T-cell (primary cell): ENCODE data around the gene DNASE2. TPM values are rescaled to one million over a fixed set of nuclear protein-coding genes. Genes with fewer than 3 reads are reported as not detected.

ENCODE experiments used
- ATAC-seq, 4 experiments: fragments of 200-7000 bp in 3 of 4; fragments of 150-1000 bp in 1 of 4; cut with Tn5 transposase; replicated peaks in 1 of 4; 1 replicate in 3 of 4; 2 replicates in 1 of 4; pipeline ENCODE4 v1.10.0; 2021; ENCODE audit warnings: moderate library complexity in 3 of 4, mild to moderate bottlenecking in 2 of 4, moderate number of reproducible peaks in 1 of 4
- CTCF ChIA-PET, 2 donors: fragments of 300-600 bp; sonication (Branson Sonifier 250); formaldehyde crosslinking; loops; one replicate each; lab custom pipeline; 2022; ENCODE audit warnings: antibody characterized with exemption in 2 of 2; lab: Charles Lee
- POLR2A ChIA-PET, 2 donors: fragments of 300-600 bp; sonication (Branson Sonifier 250); formaldehyde crosslinking; loops; one replicate each; lab custom pipeline; 2022; ENCODE audit warnings: antibody characterized with exemption in 2 of 2; lab: Charles Lee
- DNase-seq, 35 experiments: peaks; one replicate each; pipeline versions ENCODE4 v3.0.0 to v3.0.0-alpha.2; 2013 to 2023
- H3K27ac ChIP-seq: one replicate; pipeline ENCODE4 v1.5.1; 2013; ENCODE audit warnings: low read length
- H3K27me3 ChIP-seq, 2 experiments: replicated peaks in 1 of 2; 1 replicate in 1 of 2; 2 replicates in 1 of 2; pipeline versions ENCODE4 v1.6.1 to v1.7.0; 2013; ENCODE audit warnings: low read length in 1 of 2, mixed read lengths in 1 of 2; ENCODE audit not compliant: control insufficient read depth in 2 of 2, insufficient read depth in 2 of 2; ENCODE audit errors: extremely low read depth in 1 of 2
- H3K36me3 ChIP-seq, 2 donors: 1 replicate in 1 of 2; 2 replicates in 1 of 2; pipeline versions ENCODE4 v1.6.1 to v1.7.0; 2013; ENCODE audit warnings: low read length in 1 of 2; ENCODE audit not compliant: control insufficient read depth in 2 of 2, insufficient read depth in 1 of 2; ENCODE audit errors: extremely low read depth in 1 of 2
- H3K4me1 ChIP-seq, 2 experiments: 1 replicate in 1 of 2; 2 replicates in 1 of 2; pipeline versions ENCODE4 v1.6.1 to v1.7.0; 2013; ENCODE audit warnings: low read length in 2 of 2, mixed read lengths in 1 of 2; ENCODE audit not compliant: insufficient read depth in 2 of 2, control insufficient read depth in 1 of 2; ENCODE audit errors: extremely low read depth in 1 of 2
- H3K4me3 ChIP-seq, 2 donors: 1 replicate in 1 of 2; 2 replicates in 1 of 2; pipeline versions ENCODE4 v1.5.1 to v1.7.0; 2013; ENCODE audit warnings: mild to moderate bottlenecking in 2 of 2, low read length in 1 of 2, moderate library complexity in 1 of 2; ENCODE audit not compliant: control insufficient read depth in 1 of 2; ENCODE audit errors: extremely low read depth in 1 of 2
- H3K9me3 ChIP-seq: 2 replicates; pipeline ENCODE4 v1.7.0; 2013
- H3K27ac Mint-ChIP-seq, 2 donors: one replicate each; pipeline ENCODE4 v1.8.0; 2020 to 2021; ENCODE audit warnings: mild to moderate bottlenecking in 2 of 2, mixed read lengths in 2 of 2
- H3K27me3 Mint-ChIP-seq, 2 donors: one replicate each; pipeline ENCODE4 v1.8.0; 2021 to 2022; ENCODE audit warnings: mixed read lengths in 2 of 2
- H3K36me3 Mint-ChIP-seq: one replicate; pipeline ENCODE4 v1.8.0; 2021; ENCODE audit warnings: mixed read lengths
- H3K4me1 Mint-ChIP-seq, 3 donors: one replicate each; pipeline ENCODE4 v1.8.0; 2020 to 2022; ENCODE audit warnings: mixed read lengths in 3 of 3, mild to moderate bottlenecking in 1 of 3
- H3K4me3 Mint-ChIP-seq, 3 donors: one replicate each; pipeline ENCODE4 v1.8.0; 2020 to 2022; ENCODE audit warnings: mild to moderate bottlenecking in 3 of 3, mixed read lengths in 3 of 3, moderate library complexity in 3 of 3
- H3K9me3 Mint-ChIP-seq, 3 donors: one replicate each; pipeline ENCODE4 v1.8.0; 2020 to 2022; ENCODE audit warnings: mixed read lengths in 3 of 3
- WGBS: methylation state at CpG from one replicate; pipeline ENCODE4 v1.1.5; 2013; ENCODE audit warnings: missing lambda C conversion rate; ENCODE audit not compliant: insufficient coverage; 5-methylcytosine and 5-hydroxymethylcytosine counted together
- total RNA-seq, 35 experiments: library from RNA in 6 of 35; stranded (reverse) in 6 of 35; fragments of 120-200 nt in 1 of 35; gene quantifications; one replicate each; pipeline versions ENCODE4 v1.2.1 to v1.2.4 and lab custom pipeline; 2013 to 2026

DNASE2 gene
- total RNA-seq, 5 donors from 2014 or later (not counting 1 experiment from before 2014, with no cell fraction given): 13.4 to 32.1 (median 26.5) TPM

DNA sequence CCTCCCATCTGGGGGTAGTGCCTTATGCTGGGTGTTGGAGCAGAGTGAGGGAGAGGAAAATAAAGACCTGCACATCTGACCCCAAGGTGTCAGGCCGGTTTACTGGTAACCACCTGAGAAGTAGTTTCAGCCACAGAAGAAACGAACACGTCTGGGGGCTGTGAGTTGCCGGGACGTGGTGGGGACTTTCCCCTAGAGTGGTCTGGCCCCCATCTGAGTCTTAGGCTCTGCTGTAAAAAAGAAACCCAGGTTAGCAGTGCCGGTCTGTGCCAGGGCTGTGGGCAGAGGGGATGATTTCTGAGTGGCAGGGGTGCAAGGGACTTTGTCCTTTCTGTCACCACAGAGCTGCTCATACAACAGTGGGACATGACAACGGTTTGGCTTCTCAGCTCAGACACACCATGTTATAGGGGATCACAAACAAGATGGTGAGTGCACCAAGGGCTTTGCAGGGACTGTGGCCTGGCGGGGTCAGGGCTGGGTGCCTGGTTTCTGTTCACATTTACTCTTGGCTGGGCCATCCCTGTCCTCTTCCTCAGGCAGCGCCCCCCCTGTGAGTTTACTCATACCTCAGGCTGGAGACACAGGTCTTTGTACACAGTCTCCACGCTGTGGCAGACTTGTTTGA, 18.8 kb upstream of the DNASE2 start:
- no peaks in the 10 kb centered on the region for H3K4me1 ChIP-seq
- H3K36me3 ChIP-seq: peaks cover 16 to 42% of the 10 kb centered on the region in 2 donors
- Mint-ChIP-seq H3K36me3 (peaks cover 16% of the 10 kb centered on the region), H3K27ac (no peak overlapping the region), H3K4me3 (no peak overlapping the region), H3K4me1 (no peaks in the 10 kb centered on the region), H3K27me3 (no peaks in the 10 kb centered on the region), H3K9me3 (no peaks in the 10 kb centered on the region)
- no peak overlapping the region for H3K27ac ChIP-seq
- ATAC-seq (no peak), DNase-seq (no peak)
- ChIA-PET POLR2A (interaction anchor here (0.5 to 0.6 kb wide), 2 partner anchors 28 to 53 kb away, joined by 5 read pairs; no protein-coding TSS in a partner anchor), CTCF (no interaction called here)
- 29% methylated on average over 7 of the region's 10 CpGs for WGBS
- no peaks in the 10 kb centered on the region for H3K27me3 ChIP-seq
- no peak overlapping the region for H3K4me3 ChIP-seq
- H3K9me3 ChIP-seq: no peaks in the 10 kb centered on the region

GRCh38 chr19:12896460-12896859, 15.2 kb upstream of the DNASE2 start:
- Mint-ChIP-seq H3K36me3 (peaks cover 34% of the 10 kb centered on the region), H3K4me3 (no peak overlapping the region), H3K4me1 (peaks cover 9 to 12% (median 10%) of the 10 kb centered on the region in 3 donors), H3K27ac (no peak overlapping the region), H3K9me3 (no peaks in the 10 kb centered on the region), H3K27me3 (no peaks in the 10 kb centered on the region)
- Histone ChIP-seq H3K27me3 (no peaks in the 10 kb centered on the region), H3K9me3 (no peaks in the 10 kb centered on the region), H3K36me3 (peaks cover 19 to 56% of the 10 kb centered on the region in 2 donors), H3K27ac (no peak overlapping the region), H3K4me1 (peaks cover 6 to 9% of the 10 kb centered on the region in 2 experiments), H3K4me3 (no peak overlapping the region)
- CTCF ChIA-PET: no interaction called here
- ATAC-seq (no peak), DNase-seq (no peak)
- POLR2A ChIA-PET: no interaction called here
- WGBS: 95% methylated on average over 16 of the region's 17 CpGs

DNA sequence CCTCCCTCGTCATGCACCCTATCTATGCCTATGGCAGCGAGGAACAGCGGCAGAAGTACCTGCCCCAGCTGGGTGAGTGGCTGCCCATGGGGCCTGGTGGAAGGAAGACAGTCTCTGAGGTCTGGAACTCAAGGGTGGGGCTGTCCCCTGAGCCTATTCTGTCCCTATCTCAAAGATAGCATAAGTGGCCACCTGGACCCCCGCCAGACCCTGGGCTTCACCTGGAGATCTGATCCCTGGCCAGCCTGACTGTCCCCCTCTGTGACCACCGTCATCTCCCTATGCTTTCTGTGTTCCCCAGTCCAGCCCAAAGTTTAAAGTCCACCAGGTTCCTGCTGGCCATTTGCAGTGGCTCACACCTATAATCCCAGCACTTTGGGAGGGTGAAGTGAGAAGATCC, 12.3 kb upstream of the DNASE2 start:
- Mint-ChIP-seq H3K27me3 (no peaks in the 10 kb centered on the region), H3K4me3 (peak overlapping the region; percentile 41 to 95 (median 50))
- CTCF ChIA-PET: interaction anchor here in 1 of 2 donors (0.6 kb wide), 1 partner anchor 23 kb away, joined by 4 read pairs; no protein-coding TSS in a partner anchor

GRCh38 chr19:12891553-12892021, 10.3 kb upstream of the DNASE2 start:
- Histone ChIP-seq H3K4me1 (peaks cover 10 to 19% of the 10 kb centered on the region in 2 experiments), H3K27me3 (no peaks in the 10 kb centered on the region), H3K4me3 (peak overlapping the region; percentile 74 to 82), H3K27ac (peak overlapping the region; percentile 63), H3K36me3 (peaks cover 9 to 24% of the 10 kb centered on the region in 2 donors), H3K9me3 (no peaks in the 10 kb centered on the region)
- ATAC-seq (no peak), DNase-seq (no peak)
- Mint-ChIP-seq H3K4me3 (peak overlapping the region; percentile 95 to 99 (median 97)), H3K4me1 (peaks cover 23 to 29% (median 23%) of the 10 kb centered on the region in 3 donors), H3K27ac (peak overlapping the region; percentile 92 to 94), H3K36me3 (peaks cover 24% of the 10 kb centered on the region), H3K9me3 (no peaks in the 10 kb centered on the region), H3K27me3 (no peaks in the 10 kb centered on the region)
- POLR2A ChIA-PET: interaction anchor here in 1 of 2 donors (1.1 kb wide), 2 partner anchors 10 to 154 kb away, joined by 4 to 5 read pairs; partner anchors contain the start of gene GET3
- 9% methylated on average over 20 of the region's 26 CpGs for WGBS
- CTCF ChIA-PET: interaction anchor here (0.5 to 1.5 kb wide), 7 partner anchors 21 to 219 kb away, joined by 3 to 8 read pairs (median 4); partner anchors contain the start of gene SYCE2 (in 1 of the 2)

More for the DNA sequence above, 12.3 kb upstream of the DNASE2 start:
- H3K36me3 ChIP-seq: peaks cover 14 to 43% of the 10 kb centered on the region in 2 donors
- no peaks in the 10 kb centered on the region for H3K27me3 ChIP-seq
- H3K4me3 ChIP-seq: no peak overlapping the region
- no peak overlapping the region for H3K27ac ChIP-seq
- H3K36me3 Mint-ChIP-seq: peaks cover 33% of the 10 kb centered on the region
- no peak overlapping the region for H3K27ac Mint-ChIP-seq
- DNase-seq: no peak
- peaks cover 10 to 19% of the 10 kb centered on the region in 2 experiments for H3K4me1 ChIP-seq
- no peaks in the 10 kb centered on the region for H3K9me3 Mint-ChIP-seq
- no peak for ATAC-seq
- 100% methylated on average over 3 of the region's 5 CpGs for whole genome bisulfite sequencing
- H3K9me3 ChIP-seq: no peaks in the 10 kb centered on the region
- H3K4me1 Mint-ChIP-seq: peaks cover 23 to 29% (median 23%) of the 10 kb centered on the region in 3 donors
- POLR2A ChIA-PET: no interaction called here

DNA sequence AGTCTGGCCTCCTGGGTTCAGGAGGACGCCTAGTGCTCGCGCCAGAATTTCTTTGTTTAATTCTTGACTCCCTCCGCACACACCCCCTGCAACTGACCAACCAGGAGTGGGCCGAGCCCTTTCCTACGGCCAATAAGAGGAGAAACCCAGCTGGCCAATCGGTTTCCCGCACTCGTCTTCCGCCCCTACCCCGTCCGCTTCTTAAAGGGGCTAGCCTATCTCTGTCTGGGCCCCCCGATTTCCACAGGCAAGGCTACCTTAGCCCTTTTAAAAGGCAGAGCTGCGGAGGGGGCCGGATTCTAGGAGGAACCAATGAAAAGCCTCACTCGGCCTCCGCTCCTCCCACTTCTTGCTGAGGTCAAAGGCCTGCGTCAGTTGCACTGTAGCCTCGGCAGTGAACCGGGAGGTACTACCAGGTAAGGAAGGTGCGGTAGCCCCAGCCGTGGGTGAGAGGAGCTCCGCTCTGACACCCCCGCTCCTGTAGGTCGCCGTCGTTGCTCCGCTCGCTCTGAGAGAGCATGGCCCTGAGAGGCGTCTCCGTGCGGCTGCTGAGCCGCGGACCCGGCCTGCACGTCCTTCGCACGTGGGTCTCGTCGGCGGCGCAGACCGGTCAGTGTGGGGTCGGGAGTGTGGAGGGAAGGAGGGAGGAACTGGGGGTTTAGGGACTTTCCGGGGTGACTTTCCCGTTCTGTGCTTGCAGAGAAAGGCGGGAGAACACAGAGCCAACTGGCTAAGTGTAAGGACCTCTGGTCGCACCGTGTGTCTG, 9.7 kb upstream of the DNASE2 start, which contains the start of gene GCDH:
Gene GCDH (plus strand): TSS at position 374 of the 766 bp plus-strand sequence. CDS start 145 bp downstream, at position 519.
- peak; percentile 89 to 97 (median 96) for ATAC-seq
- POLR2A ChIA-PET: interaction anchor here (0.6 to 1.1 kb wide), 8 partner anchors 8 to 154 kb away, joined by 3 to 9 read pairs (median 4); partner anchors contain the start of genes GET3 (in 1 of the 2) and SYCE2 (in 1 of the 2)
- H3K9me3 Mint-ChIP-seq: no peaks in the 10 kb centered on the region
- peak within 1 kb of the TSS; percentile 92 to 94 for H3K27ac Mint-ChIP-seq
- peaks cover 24% of the 10 kb centered on the region for H3K36me3 Mint-ChIP-seq
- no peaks in the 10 kb centered on the region for H3K9me3 ChIP-seq
- peak within 1 kb of the TSS; percentile 95 to 99 (median 97) for H3K4me3 Mint-ChIP-seq
- CTCF ChIA-PET: interaction anchor here (0.5 to 1.5 kb wide), 13 partner anchors 22 to 1896 kb away, joined by 3 to 8 read pairs (median 3); partner anchors contain the start of genes CALR (in 1 of the 2), FARSA (in 1 of the 2) and SYCE2 (in 1 of the 2)
- under 1% methylated on average over 48 of the region's 49 CpGs for WGBS
- H3K27me3 ChIP-seq: no peaks in the 10 kb centered on the region
- DNase-seq: peak; percentile 86 to 98 (median 96)
- H3K4me1 Mint-ChIP-seq: peaks cover 27 to 33% (median 27%) of the 10 kb centered on the region in 3 donors
- H3K36me3 ChIP-seq: peaks cover 5 to 18% of the 10 kb centered on the region in 2 donors
- H3K4me3 ChIP-seq: peak within 1 kb of the TSS; percentile 74 to 82
- H3K27ac ChIP-seq: peak within 1 kb of the TSS; percentile 63
- peaks cover 10 to 23% of the 10 kb centered on the region in 2 experiments for H3K4me1 ChIP-seq
- no peaks in the 10 kb centered on the region for H3K27me3 Mint-ChIP-seq
